Body of pancreas (tissue), 4 donors: ENCODE data around the gene DNAJC8. TPM values are rescaled to one million over a fixed set of nuclear protein-coding genes. Genes with fewer than 3 reads are reported as not detected.

Experiments
- ATAC-seq: fragments of 150-250 bp; one replicate; pipeline ENCODE4 v1.9.1; 2016
- DNase-seq, 4 donors: peaks; one replicate each; pipeline ENCODE4 v3.0.0-alpha.2; 2019
- H3K27ac ChIP-seq, 4 donors: fragments of 200-600 bp; sonication (generic); 1 replicate in 3 of 4; 2 replicates in 1 of 4; pipeline versions ENCODE4 v1.5.1 to v1.6.1; 2016 to 2019; ENCODE audit warnings: mild to moderate bottlenecking in 1 of 4, mixed read lengths in 1 of 4, moderate library complexity in 1 of 4
- H3K27me3 ChIP-seq, 2 donors: fragments of 200-600 bp; sonication (generic); one replicate each; pipeline ENCODE4 v1.6.0; 2016; ENCODE audit warnings: mild to moderate bottlenecking in 1 of 2
- H3K36me3 ChIP-seq, 2 donors: fragments of 200-600 bp; sonication (generic); replicated peaks in 1 of 2; 2 replicates each; pipeline ENCODE4 v1.5.1; 2016; ENCODE audit warnings: low read depth in 2 of 2; ENCODE audit not compliant: insufficient read depth in 1 of 2
- H3K4me1 ChIP-seq: fragments of 200-600 bp; sonication (generic); one replicate; pipeline ENCODE4 v1.6.0; 2016
- H3K4me3 ChIP-seq, 2 donors: fragments of 200-600 bp; sonication (generic); 1 replicate in 1 of 2; 2 replicates in 1 of 2; pipeline ENCODE4 v1.5.1; 2016 to 2019
- H3K9me3 ChIP-seq, 3 donors: fragments of 200-600 bp; sonication (generic); 1 replicate in 2 of 3; 2 replicates in 1 of 3; pipeline ENCODE4 v1.5.1; 2016
- POLR2A ChIP-seq, 3 donors: fragments of 450-650 bp; IDR thresholded peaks; one replicate each; pipeline ENCODE4 v1.6.1; 2016; ENCODE audit warnings: antibody characterized with exemption in 3 of 3, mild to moderate bottlenecking in 2 of 3
- WGBS, 2 donors: methylation state at CpG; one replicate each; pipeline ENCODE4 v1.1.5; 2017; 5-methylcytosine and 5-hydroxymethylcytosine counted together
- intact Hi-C: fragments of 100-400 bp; cut with DNase I; formaldehyde crosslinking; loops from one replicate; pipeline ENCODE4 v1.15.1; 2023
- total RNA-seq, 2 donors: library from RNA; depleted of rRNA; stranded (reverse); fragments of >200 nt; gene quantifications; one replicate each; pipeline ENCODE4 v1.1.0, GENCODE V29; 2016
- TF ChIP-seq, protein P1 (sequence below), 7 experiments: fragments of 450-650 bp in 4 of 7; fragments of 200-600 bp in 3 of 7; sonication (generic) in 3 of 7; IDR thresholded peaks; one replicate each; pipeline ENCODE4 v1.5.1; 2016 to 2019; ENCODE audit warnings: antibody characterized with exemption in 7 of 7

The DNAJC8 gene
- total RNA-seq, 2 donors from 2014 or later, result 18.7 to 53.1 TPM

DNA sequence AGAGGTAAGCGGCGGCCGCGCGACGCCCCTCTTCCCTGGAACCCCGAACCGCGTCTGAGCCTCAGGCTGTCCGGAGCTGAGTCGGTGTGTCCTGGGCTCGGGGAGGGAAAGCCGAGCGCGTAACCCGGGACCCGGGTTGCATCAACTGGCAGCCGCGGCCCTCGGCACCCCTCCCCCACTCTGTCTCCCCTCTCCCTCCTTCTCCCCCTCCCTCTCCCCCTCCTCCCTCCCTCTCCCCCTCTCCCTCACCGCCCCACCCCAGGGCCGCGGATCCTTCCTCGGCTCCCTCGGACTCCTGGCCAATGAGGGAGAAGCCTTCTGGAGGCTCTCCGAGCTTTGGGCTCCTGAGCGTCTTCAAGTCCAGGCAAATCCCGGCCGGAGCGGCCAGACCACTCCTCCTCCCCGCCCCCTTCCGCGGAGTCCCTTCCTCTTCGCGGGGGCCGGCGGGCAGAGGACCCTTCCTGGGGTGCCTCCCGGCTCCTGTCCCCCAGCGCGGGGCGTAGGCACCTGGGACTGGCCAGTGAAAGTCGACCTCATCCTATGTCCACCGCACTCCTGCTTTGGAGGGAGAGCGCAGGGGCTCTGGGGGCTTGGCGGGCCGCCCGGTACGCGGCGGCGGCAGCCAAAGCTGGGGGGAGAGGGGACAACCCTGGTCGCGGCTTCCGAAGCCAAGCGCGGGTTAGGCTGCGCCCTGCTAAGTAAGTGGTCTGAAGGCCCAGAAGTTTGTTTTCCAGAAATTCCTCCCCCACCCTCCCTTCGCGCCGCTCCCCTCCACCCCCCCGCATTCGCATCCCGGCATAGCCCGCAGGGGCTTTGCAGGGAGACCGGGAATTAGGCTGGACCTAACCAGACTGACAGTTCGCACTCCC lies 27.3 kb upstream of the DNAJC8 start:
- ATAC-seq (peak; percentile 45), DNase-seq (peak; percentile 60 to 78 (median 75))
- no peaks in the 10 kb centered on the region for H3K9me3 ChIP-seq
- H3K27me3 ChIP-seq, result no peaks in the 10 kb centered on the region
- H3K4me3 ChIP-seq, result peak overlapping the region; percentile 67 to 97
- intact Hi-C loops, result no loop called here
- no peaks in the 10 kb centered on the region for H3K36me3 ChIP-seq
- H3K4me1 ChIP-seq, result peaks cover 47% of the 10 kb centered on the region
- TF ChIP-seq, protein P1, sequence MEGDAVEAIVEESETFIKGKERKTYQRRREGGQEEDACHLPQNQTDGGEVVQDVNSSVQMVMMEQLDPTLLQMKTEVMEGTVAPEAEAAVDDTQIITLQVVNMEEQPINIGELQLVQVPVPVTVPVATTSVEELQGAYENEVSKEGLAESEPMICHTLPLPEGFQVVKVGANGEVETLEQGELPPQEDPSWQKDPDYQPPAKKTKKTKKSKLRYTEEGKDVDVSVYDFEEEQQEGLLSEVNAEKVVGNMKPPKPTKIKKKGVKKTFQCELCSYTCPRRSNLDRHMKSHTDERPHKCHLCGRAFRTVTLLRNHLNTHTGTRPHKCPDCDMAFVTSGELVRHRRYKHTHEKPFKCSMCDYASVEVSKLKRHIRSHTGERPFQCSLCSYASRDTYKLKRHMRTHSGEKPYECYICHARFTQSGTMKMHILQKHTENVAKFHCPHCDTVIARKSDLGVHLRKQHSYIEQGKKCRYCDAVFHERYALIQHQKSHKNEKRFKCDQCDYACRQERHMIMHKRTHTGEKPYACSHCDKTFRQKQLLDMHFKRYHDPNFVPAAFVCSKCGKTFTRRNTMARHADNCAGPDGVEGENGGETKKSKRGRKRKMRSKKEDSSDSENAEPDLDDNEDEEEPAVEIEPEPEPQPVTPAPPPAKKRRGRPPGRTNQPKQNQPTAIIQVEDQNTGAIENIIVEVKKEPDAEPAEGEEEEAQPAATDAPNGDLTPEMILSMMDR (IDR thresholded peaks at IDR 0.05), result no peak
- no peak for TF ChIP-seq POLR2A (IDR thresholded peaks at IDR 0.05)
- H3K27ac ChIP-seq, result peak overlapping the region; percentile 73 to 88 (median 82)
- 0 to 2% methylated on average over 11 to 60 of the region's 66 CpGs for WGBS, 2 donors

DNA sequence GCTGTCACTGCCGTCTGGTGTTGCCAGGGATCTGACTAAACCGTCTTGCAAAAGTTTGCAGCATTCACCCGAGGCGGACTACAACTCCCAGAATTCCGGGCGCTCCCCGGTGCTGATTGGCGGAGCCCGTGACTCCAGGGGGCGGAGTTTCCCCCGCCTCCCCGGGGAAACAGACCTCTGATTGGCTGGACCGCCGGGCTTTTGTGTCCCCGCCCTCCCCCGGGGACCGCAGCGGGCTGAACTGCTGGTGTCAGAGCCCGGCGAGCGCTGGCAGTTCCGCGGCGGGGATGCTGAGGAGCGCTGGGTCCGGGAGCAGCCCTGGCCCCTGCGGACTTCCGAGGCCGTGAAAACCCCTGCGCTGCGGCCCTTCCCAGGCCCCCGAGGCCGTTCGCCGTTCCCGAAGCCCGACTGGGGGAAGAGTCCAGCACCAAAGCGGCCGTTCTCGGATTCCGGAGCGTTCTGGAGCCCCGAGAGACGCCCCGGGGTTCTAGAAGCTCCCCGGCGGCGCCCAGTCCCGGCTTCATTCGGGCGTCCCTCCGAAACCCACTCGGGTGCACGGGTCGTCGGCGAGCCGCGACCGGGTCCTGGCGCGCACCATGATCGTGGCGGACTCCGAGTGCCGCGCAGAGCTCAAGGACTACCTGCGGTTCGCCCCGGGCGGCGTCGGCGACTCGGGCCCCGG lies 26.6 kb upstream of the DNAJC8 start, which contains the start of gene SESN2:
Gene SESN2 (plus strand): TSS at position 267 of the 682 bp plus-strand sequence. CDS start 330 bp downstream, at position 597.
- Histone ChIP-seq H3K36me3 (no peaks in the 10 kb centered on the region), H3K27me3 (no peaks in the 10 kb centered on the region), H3K4me3 (peak within 1 kb of the TSS; percentile 67 to 97), H3K9me3 (no peaks in the 10 kb centered on the region), H3K27ac (peak within 1 kb of the TSS; percentile 73 to 88 (median 82)), H3K4me1 (peaks cover 41% of the 10 kb centered on the region)
- intact Hi-C loops, result no loop called here
- TF ChIP-seq, protein P1 (IDR thresholded peaks at IDR 0.05), result no peak
- TF ChIP-seq POLR2A (IDR thresholded peaks at IDR 0.05), result peak; percentile 96 to 97 (median 96)
- peak; percentile 98 for ATAC-seq
- peak; percentile 99 for DNase-seq
- WGBS, 2 donors, result 0 to 1% methylated on average over 5 to 68 of the region's 76 CpGs

DNA sequence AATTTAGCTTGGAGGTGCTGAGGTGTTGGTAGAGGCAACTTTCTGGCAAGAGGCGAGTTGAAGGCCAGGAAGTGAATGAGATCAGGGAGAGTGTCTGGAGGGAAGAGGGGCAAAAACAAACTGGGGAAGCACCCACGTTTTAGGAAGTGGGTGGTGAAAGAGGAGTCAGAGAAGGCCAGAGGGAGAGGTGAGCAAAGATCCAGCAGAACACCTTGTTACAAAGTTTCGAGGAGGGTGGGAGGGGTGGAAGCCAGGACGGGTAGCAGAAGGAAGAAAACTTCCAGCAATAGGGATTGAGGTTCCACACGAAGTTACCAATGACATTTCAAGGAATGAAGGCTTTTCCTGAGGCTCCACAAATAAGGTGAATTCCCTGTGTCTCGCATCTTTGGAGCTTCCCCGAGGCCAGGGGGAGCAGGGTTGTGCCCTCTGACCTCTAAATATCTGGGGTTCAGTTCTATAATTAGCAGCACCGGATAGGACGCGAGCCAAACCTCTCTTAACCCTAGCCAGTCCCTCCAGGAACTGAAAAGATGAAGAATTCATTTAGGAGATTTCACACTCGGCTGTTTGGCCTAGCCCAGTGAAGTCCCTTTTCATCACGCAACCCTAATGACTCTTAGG lies 25.9 kb upstream of the DNAJC8 start:
- H3K27me3 ChIP-seq, result no peaks in the 10 kb centered on the region
- H3K27ac ChIP-seq, result peak overlapping the region; percentile 25 to 88 (median 62)
- H3K9me3 ChIP-seq, result no peaks in the 10 kb centered on the region
- H3K4me1 ChIP-seq, result peaks cover 36% of the 10 kb centered on the region
- intact Hi-C loops, result no loop called here
- ATAC-seq (no peak), DNase-seq (no peak)
- 3 to 8% methylated on average over 7 to 12 of the region's 12 CpGs for WGBS, 2 donors
- no peak for TF ChIP-seq POLR2A (IDR thresholded peaks at IDR 0.05)
- TF ChIP-seq, protein P1 (IDR thresholded peaks at IDR 0.05), result no peak
- H3K4me3 ChIP-seq, result no peak overlapping the region
- H3K36me3 ChIP-seq, result no peaks in the 10 kb centered on the region

DNA sequence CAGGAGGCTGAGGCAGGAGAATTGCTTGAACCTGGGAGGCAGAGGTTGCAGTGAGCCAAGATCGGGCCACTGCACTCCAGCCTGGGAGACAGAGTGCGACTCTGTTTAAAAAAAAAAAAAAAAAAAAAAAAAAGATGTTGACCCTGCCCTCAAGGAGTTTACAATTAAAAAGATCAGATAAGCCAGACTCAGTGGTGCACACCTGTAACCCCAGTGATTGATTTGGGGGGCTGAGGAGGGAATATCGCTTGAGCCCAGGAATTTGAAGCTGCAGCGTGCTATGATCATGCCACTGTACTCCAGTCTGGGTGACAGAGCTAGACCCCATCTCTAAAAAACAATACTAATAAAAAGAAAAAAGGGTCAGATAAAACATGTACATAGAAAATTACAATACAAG lies 24.9 kb upstream of the DNAJC8 start:
- intact Hi-C loops, result no loop called here
- Histone ChIP-seq H3K4me1 (peaks cover 26% of the 10 kb centered on the region), H3K27ac (no peak overlapping the region), H3K9me3 (no peaks in the 10 kb centered on the region), H3K4me3 (no peak overlapping the region), H3K27me3 (no peaks in the 10 kb centered on the region), H3K36me3 (no peaks in the 10 kb centered on the region)
- no peak for TF ChIP-seq POLR2A (IDR thresholded peaks at IDR 0.05)
- TF ChIP-seq, protein P1 (IDR thresholded peaks at IDR 0.05), result no peak
- ATAC-seq (no peak), DNase-seq (no peak)
- WGBS, 2 donors, result 94 to 98% methylated on average over 4 of the region's 4 CpGs
